DND-41 (cell line): Measurements from ENCODE around the gene SAT1.
A peak's percentile ranks its signal among the peaks of the same experiment; 100 is the strongest.
"Not testable (repeated sequence)": the region's sequence is repeated elsewhere in the genome, so short reads cannot be mapped to it uniquely, and the experiment has no call there.

Source experiments
- ATAC-seq: fragments of 200-7000 bp; cut with Tn5 transposase; 3 replicates; pipeline ENCODE4 v1.9.1; 2021; ENCODE audit warnings: low read depth; ENCODE audit not compliant: insufficient read depth
- DNase-seq: peaks from one replicate; pipeline ENCODE4 v3.0.0-alpha.2; 2020
- H2AFZ ChIP-seq: 2 replicates; pipeline ENCODE4 v1.6.0; 2012; ENCODE audit warnings: low read depth, low read length
- H3K27ac ChIP-seq: 2 replicates; pipeline ENCODE4 v1.5.1; 2012; ENCODE audit warnings: low read length, inconsistent platforms
- H3K27me3 ChIP-seq: fragments of 200-600 bp; sonication (generic); 2 replicates; pipeline ENCODE4 v1.6.0; 2012; ENCODE audit warnings: low read length, mild to moderate bottlenecking, inconsistent platforms; ENCODE audit not compliant: insufficient read depth, poor library complexity
- H3K36me3 ChIP-seq: 2 replicates; pipeline ENCODE4 v1.5.1; 2012; ENCODE audit warnings: low read length, inconsistent platforms; ENCODE audit not compliant: insufficient read depth
- H3K4me1 ChIP-seq: 2 replicates; pipeline ENCODE4 v1.5.1; 2012; ENCODE audit warnings: mild to moderate bottlenecking, low read length; ENCODE audit not compliant: insufficient read depth
- H3K4me2 ChIP-seq: 2 replicates; pipeline ENCODE4 v1.6.0; 2012; ENCODE audit warnings: mild to moderate bottlenecking, moderate library complexity, low read length, inconsistent platforms; ENCODE audit not compliant: insufficient read depth
- H3K4me3 ChIP-seq, 2 experiments: fragments of 200-600 bp in 1 of 2; shearing (Covaris generic) in 1 of 2; 2 replicates each; pipeline ENCODE4 v1.5.1; 2012 to 2016; ENCODE audit warnings: inconsistent platforms in 2 of 2, low read length in 2 of 2, mild to moderate bottlenecking in 2 of 2, low read depth in 1 of 2, moderate library complexity in 1 of 2
- H3K79me2 ChIP-seq: 2 replicates; pipeline ENCODE4 v1.6.0; 2012; ENCODE audit warnings: low read length, inconsistent platforms; ENCODE audit not compliant: insufficient read depth
- H3K9ac ChIP-seq: 2 replicates; pipeline ENCODE4 v1.6.0; 2012; ENCODE audit warnings: low read depth, mild to moderate bottlenecking, inconsistent platforms, low read length, moderate library complexity
- H3K9me3 ChIP-seq: 2 replicates; pipeline ENCODE4 v1.5.1; 2012; ENCODE audit warnings: low read length, moderate library complexity, mild to moderate bottlenecking, inconsistent platforms; ENCODE audit not compliant: insufficient read depth, severe bottlenecking
- H4K20me1 ChIP-seq: 2 replicates; pipeline ENCODE4 v1.6.0; 2012; ENCODE audit warnings: low read length; ENCODE audit not compliant: insufficient read depth
- EZH2 ChIP-seq: IDR thresholded peaks from 3 replicates; pipeline ENCODE4 v1.6.1; 2012; ENCODE audit warnings: borderline replicate concordance, low read depth, mild to moderate bottlenecking, moderate library complexity, low read length, inconsistent platforms; ENCODE audit not compliant: severe bottlenecking
- TF ChIP-seq, protein P1 (sequence below): IDR thresholded peaks from 2 replicates; pipeline ENCODE4 v1.5.1; 2012; ENCODE audit warnings: borderline replicate concordance, low read length, moderate library complexity, mild to moderate bottlenecking; ENCODE audit not compliant: poor library complexity, severe bottlenecking; ENCODE audit errors: extremely low read depth

Gene SAT1

DNA sequence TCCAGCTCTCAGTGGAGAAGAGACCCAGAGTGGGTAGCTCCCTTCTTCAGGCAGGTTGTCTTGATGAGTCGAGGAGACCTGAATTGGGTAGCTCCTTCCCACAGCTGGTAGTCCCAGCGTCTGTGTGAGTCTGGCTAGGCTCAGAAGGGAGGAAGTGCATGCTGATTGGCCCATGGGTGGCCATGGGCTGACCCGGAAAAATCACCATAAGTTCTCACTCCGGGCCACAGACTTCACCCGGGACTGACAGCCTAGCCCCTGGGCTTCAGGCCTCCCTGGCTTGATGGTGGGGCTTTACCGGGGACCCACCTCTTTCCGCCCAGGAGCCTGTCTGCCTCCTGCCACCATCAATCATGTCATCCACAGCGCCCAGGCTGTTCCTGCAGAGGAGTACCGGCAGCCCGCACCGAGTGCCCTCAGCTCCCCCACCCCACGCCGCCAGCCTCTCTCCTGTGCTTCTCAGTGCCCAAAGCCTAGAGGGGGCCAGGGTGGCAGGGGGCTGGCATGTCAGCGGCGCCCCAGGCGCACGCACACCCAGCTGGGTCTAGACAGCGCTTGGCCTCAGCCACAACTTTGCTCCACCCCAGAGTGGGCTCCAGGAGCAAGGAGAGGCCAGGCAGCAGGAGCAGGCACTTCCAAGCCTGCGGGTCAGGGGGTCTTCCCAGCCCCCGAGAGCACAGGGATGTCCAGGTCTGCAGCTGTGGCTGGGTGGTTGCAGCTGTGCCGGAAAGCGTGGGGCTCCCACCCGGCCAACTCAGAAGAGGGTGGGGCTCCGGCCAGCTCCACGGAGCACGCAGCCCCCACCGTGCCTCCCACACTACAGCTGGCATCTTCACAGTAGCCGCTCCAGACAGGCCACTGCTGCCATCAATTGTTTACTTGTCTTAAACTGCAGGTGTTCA, 16.1 kb upstream of the SAT1 start:
- DNase-seq (no peak), ATAC-seq (no peak)
- Histone ChIP-seq H3K9ac (no peak overlapping the region), H3K36me3 (no peaks in the 10 kb centered on the region), H3K9me3 (no peaks in the 10 kb centered on the region), H2AFZ (no peak overlapping the region), H3K27ac (no peak overlapping the region), H3K4me3 (no peak overlapping the region), H3K79me2 (no peaks in the 10 kb centered on the region), H3K4me2 (no peak overlapping the region), H4K20me1 (no peaks in the 10 kb centered on the region), H3K27me3 (no peaks in the 10 kb centered on the region), H3K4me1 (no peaks in the 10 kb centered on the region)
- no peak for TF ChIP-seq EZH2
- TF ChIP-seq, protein P1, sequence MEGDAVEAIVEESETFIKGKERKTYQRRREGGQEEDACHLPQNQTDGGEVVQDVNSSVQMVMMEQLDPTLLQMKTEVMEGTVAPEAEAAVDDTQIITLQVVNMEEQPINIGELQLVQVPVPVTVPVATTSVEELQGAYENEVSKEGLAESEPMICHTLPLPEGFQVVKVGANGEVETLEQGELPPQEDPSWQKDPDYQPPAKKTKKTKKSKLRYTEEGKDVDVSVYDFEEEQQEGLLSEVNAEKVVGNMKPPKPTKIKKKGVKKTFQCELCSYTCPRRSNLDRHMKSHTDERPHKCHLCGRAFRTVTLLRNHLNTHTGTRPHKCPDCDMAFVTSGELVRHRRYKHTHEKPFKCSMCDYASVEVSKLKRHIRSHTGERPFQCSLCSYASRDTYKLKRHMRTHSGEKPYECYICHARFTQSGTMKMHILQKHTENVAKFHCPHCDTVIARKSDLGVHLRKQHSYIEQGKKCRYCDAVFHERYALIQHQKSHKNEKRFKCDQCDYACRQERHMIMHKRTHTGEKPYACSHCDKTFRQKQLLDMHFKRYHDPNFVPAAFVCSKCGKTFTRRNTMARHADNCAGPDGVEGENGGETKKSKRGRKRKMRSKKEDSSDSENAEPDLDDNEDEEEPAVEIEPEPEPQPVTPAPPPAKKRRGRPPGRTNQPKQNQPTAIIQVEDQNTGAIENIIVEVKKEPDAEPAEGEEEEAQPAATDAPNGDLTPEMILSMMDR = no peak

DNA sequence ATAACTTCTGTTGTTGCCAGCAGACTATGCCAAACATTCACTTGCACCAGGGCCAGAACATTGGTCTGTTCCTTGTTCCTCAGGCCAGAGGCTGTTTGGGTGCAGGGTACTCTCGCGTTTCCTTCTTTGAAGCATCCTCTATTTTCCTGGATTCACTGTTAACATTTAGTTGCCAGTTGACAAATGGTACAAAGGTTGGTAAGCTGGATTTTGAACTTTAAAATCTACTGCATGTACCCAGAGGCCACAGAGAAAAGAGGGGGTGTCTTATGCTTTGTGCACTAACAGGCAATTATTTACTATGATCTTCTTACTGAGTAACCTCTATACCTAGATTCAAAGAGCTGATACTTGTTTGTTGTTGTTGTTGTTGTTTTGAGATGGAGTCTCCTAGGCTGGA, 12.8 kb upstream of the SAT1 start:
- H3K9me3 ChIP-seq = no peaks in the 10 kb centered on the region
- H2AFZ ChIP-seq = no peak overlapping the region
- no peak for DNase-seq
- H3K9ac ChIP-seq = no peak overlapping the region
- no peaks in the 10 kb centered on the region for H4K20me1 ChIP-seq
- peaks cover 17% of the 10 kb centered on the region for H3K4me1 ChIP-seq
- no peak for TF ChIP-seq EZH2
- TF ChIP-seq, protein P1 = no peak
- H3K27me3 ChIP-seq = no peaks in the 10 kb centered on the region
- no peak for ATAC-seq
- H3K4me2 ChIP-seq = no peak overlapping the region
- H3K36me3 ChIP-seq = no peaks in the 10 kb centered on the region
- H3K27ac ChIP-seq = no peak overlapping the region
- H3K4me3 ChIP-seq = no peak overlapping the region
- no peaks in the 10 kb centered on the region for H3K79me2 ChIP-seq

DNA sequence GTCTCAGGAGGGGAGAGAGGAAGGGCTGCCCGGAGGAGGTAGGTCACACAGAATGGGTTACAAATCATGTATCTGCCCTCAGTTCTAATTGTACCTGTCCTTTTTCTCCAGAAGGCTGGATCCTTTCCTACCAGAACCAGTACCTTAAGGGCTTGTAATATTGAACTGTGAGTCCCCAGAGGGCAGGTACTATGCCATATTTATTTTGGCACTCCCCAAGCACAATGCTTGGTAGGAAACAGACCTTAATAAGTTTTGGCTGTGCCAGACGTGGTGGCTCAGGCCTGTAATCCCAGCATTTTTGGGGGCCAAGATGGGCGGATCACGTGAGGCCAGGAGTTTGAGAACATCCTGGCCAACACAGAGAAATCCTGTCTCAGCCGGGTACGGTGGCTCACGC, 11.9 kb upstream of the SAT1 start:
- H3K4me1 ChIP-seq = peaks cover 17% of the 10 kb centered on the region
- H4K20me1 ChIP-seq, H3K27me3 ChIP-seq, H2AFZ ChIP-seq, ATAC-seq, H3K9me3 ChIP-seq, H3K79me2 ChIP-seq, DNase-seq, H3K4me2 ChIP-seq, H3K9ac ChIP-seq, H3K36me3 ChIP-seq, H3K27ac ChIP-seq, H3K4me3 ChIP-seq: not testable (repeated sequence)

DNA sequence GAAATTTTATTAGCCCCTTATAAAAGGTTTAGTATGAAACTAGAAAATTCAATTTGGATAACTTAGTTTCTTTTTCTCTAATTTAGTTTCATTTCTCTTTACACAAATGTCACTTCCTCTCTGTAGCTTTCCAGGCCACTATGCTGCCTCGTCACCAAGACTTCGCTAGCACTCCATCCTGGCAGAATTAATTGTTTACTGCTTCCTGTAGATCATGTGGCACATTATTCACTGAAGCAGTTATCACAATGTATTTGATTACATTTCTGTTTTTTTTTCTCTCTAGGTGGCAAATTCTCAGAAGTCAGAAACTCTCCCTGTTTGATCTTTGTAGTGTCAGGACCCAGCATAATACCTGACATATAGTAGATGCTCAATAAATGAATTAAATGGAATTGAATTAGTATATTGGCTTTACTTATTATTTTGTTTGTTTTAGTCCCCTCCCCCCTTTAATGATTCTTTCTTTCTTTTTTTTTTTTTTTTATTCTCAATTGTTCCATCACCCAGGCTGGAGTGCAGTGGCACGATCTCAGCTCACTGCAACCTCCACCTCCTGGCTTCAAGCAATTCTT, 9.3 kb upstream of the SAT1 start:
- Histone ChIP-seq H2AFZ (peak overlapping the region; percentile 73), H3K4me2 (peak overlapping the region; percentile 48), H3K79me2 (no peaks in the 10 kb centered on the region), H3K36me3 (no peaks in the 10 kb centered on the region), H3K9ac (peak overlapping the region; percentile 35; the same call in 1 of the 2 replicates), H3K4me3 (peak overlapping the region in 1 of 2 experiments; percentile 16; a peak in 1 of 4 replicates), H4K20me1 (no peaks in the 10 kb centered on the region), H3K4me1 (peaks cover 17% of the 10 kb centered on the region), H3K9me3 (no peaks in the 10 kb centered on the region), H3K27ac (peak overlapping the region; percentile 74), H3K27me3 (no peaks in the 10 kb centered on the region)
- TF ChIP-seq, protein P1 = no peak
- no peak for TF ChIP-seq EZH2
- DNase-seq (peak; percentile 41), ATAC-seq (peak; percentile 88)
